Mucosa of descending colon (tissue), 3 donors: ENCODE results near the gene IL1RAP. TPM values are rescaled to one million over a fixed set of nuclear protein-coding genes. Genes with fewer than 3 reads are reported as not detected.
A peak's percentile ranks its signal among the peaks of the same experiment; 100 is the strongest.

Experiments used
- ATAC-seq: fragments of 200-7000 bp; cut with Tn5 transposase; one replicate; pipeline ENCODE4 v1.9.1; 2020; ENCODE audit warnings: mild to moderate bottlenecking, moderate library complexity
- DNase-seq, 3 donors: peaks; one replicate each; pipeline ENCODE4 v3.0.0-alpha.2; 2020
- H3K36me3 ChIP-seq: fragments of 200-600 bp; one replicate; pipeline ENCODE4 v1.8.0; 2021; ENCODE audit warnings: low read depth, mild to moderate bottlenecking
- H3K4me1 ChIP-seq: fragments of 200-600 bp; one replicate; pipeline ENCODE4 v1.8.0; 2021; ENCODE audit warnings: low read depth, mild to moderate bottlenecking
- H3K4me3 ChIP-seq: fragments of 200-600 bp; one replicate; pipeline ENCODE4 v1.8.0; 2021; ENCODE audit warnings: mild to moderate bottlenecking
- H3K9me3 ChIP-seq: fragments of 200-600 bp; one replicate; pipeline ENCODE4 v1.8.0; 2021; ENCODE audit warnings: mild to moderate bottlenecking
- intact Hi-C, 2 donors: fragments of 100-400 bp; cut with DNase I in 1 of 2; cut with micrococcal nuclease in 1 of 2; formaldehyde crosslinking; loops; one replicate each; pipeline versions ENCODE4 v1.11.0 to v1.11.1; 2022; cut with DNase I, micrococcal nuclease
- total RNA-seq, 3 donors: library from RNA; stranded (reverse); fragmentation: NEBNext Ultra II Directional in 2 of 3; extraction: Animal tissue kit (Norgen Biotek cat#: 25700) in 2 of 3; gene quantifications; one replicate each; pipeline versions ENCODE4 v1.2.1 to v1.2.4, GENCODE V29; 2021 to 2023
- TF ChIP-seq, protein P1 (sequence below): fragments of 200-600 bp; IDR thresholded peaks from one replicate; pipeline ENCODE4 v1.8.0; 2022; ENCODE audit warnings: antibody characterized with exemption, mild to moderate bottlenecking
- donor health status: DM: no; HTN: no; CAD: no; lungs with moderate emphysema.
- donor health status: DM: no; HTN: no; CAD: no.
- donor health status: DM: no; HTN: yes; CAD: no.

Gene IL1RAP
- total RNA-seq, 3 donors from 2014 or later = 4.8 to 8.3 (median 5.2) TPM

DNA sequence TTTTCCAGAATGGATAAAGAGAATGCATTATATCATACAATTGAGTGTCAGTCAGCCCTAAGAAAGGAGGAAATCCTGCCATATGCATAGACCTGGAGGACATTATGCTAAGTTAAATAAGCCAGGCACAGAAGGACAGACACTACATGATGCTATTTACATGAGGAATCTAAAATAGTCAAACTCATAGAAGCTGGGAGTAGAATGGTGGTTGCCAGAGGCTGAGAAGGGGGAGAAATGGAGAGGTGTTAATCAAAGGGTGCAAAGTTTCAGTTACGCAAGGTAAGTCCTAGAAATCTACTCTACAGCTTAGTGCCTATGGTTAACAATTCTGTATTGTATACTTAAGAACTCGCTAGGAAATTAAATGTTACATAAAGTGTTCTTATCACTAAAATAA, 66.5 kb downstream of the IL1RAP start:
- intact Hi-C loops = no loop called here
- TF ChIP-seq, protein P1, sequence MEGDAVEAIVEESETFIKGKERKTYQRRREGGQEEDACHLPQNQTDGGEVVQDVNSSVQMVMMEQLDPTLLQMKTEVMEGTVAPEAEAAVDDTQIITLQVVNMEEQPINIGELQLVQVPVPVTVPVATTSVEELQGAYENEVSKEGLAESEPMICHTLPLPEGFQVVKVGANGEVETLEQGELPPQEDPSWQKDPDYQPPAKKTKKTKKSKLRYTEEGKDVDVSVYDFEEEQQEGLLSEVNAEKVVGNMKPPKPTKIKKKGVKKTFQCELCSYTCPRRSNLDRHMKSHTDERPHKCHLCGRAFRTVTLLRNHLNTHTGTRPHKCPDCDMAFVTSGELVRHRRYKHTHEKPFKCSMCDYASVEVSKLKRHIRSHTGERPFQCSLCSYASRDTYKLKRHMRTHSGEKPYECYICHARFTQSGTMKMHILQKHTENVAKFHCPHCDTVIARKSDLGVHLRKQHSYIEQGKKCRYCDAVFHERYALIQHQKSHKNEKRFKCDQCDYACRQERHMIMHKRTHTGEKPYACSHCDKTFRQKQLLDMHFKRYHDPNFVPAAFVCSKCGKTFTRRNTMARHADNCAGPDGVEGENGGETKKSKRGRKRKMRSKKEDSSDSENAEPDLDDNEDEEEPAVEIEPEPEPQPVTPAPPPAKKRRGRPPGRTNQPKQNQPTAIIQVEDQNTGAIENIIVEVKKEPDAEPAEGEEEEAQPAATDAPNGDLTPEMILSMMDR = no peak
- no peaks in the 10 kb centered on the region for H3K4me1 ChIP-seq
- ATAC-seq (no peak), DNase-seq (no peak)
- no peak overlapping the region for H3K4me3 ChIP-seq
- H3K9me3 ChIP-seq = no peaks in the 10 kb centered on the region
- H3K36me3 ChIP-seq = no peaks in the 10 kb centered on the region

DNA sequence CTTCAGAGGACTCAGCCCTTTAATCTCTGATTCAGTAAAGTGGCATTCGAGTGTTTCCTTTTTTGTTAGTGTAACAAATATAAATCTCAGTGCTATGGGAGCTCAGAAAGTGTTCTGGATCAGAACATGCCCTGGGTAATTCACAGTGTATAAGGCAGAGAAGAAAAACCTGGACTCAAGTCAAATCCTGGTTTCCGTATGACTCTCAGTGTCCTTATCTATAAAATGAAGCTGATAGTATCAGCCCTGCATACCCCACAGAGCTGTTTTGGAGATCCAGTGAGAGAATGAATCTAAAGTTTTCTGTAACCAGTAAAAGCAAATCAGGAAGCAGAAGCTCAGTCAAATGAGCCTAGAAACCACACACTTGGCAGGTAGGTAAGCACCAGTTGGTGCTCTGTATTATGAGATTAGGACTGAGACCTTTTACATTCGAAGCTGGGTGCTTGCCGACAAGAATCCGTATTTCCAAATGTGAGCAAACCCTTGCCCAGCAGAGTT, 67.2 kb downstream of the IL1RAP start:
- ATAC-seq (no peak), DNase-seq (no peak)
- intact Hi-C loops = no loop called here
- no peaks in the 10 kb centered on the region for H3K9me3 ChIP-seq
- H3K4me3 ChIP-seq = no peak overlapping the region
- H3K36me3 ChIP-seq = no peaks in the 10 kb centered on the region
- H3K4me1 ChIP-seq = no peaks in the 10 kb centered on the region
- TF ChIP-seq, protein P1 = no peak

DNA sequence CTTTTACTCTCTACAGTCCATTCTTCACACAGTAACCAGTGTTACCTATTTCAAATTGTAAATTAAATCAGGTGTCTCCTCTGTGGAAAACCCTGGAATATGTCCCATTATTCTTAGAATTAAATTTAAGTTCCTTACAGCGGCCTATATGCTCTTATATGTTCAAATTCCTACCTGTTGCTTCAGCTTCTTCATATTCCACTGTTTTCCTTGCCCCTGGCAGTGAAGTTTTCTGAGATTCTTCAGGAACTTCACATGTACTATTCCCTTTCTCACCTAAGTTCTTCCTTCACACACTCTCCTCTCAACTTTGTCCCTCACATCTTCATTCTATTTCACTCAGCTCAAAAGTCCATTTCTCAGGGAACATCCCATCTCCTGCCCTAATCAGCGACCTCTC, 68.8 kb downstream of the IL1RAP start:
- intact Hi-C loops = no loop called here
- ATAC-seq (no peak), DNase-seq (no peak)

DNA sequence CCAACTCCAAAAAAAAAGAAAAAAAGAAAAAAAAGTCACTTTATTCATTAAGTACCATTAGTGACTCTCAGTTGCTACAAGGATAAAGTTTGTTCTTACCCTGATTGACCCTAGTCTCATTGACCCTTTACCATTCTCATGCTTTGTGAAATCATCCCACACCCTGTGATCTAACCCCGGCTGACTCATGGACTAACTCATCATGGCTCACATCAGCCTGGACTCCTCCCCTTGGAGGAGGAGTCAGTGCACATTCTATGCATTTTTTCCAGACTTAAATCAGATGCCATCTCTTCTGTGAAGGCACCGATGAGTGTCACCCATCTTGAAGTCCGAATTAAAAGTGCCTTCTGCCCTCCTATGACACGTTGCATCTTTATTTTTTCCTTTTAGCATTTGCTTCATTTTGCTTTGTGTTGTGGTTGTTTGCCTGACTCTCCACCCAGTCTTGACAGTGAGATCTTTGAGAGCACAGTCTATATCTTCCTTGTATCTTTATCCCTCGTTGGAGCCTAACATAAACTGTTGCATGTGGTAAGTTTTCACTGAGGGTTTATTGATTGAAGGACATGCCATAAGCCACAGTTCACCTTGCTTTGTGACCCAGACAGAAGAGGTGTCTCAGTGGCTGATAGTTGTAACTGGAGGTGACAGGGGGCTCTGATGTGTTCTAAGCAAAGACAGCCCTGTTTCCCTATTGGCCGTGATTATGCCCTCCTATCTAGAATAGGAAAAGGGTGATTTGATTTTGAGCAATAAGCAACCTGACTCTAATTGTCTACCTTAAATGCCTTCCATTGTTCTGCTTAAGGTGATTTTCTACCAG, 72.1 kb downstream of the IL1RAP start:
- no peaks in the 10 kb centered on the region for H3K9me3 ChIP-seq
- DNase-seq (no peak), ATAC-seq (peak; percentile 72)
- H3K4me1 ChIP-seq = no peaks in the 10 kb centered on the region
- intact Hi-C loops = no loop called here
- H3K36me3 ChIP-seq = no peaks in the 10 kb centered on the region
- H3K4me3 ChIP-seq = no peak overlapping the region
- TF ChIP-seq, protein P1 = no peak

More for the DNA sequence above, 68.8 kb downstream of the IL1RAP start:
- H3K4me3 ChIP-seq = no peak overlapping the region
- H3K9me3 ChIP-seq = no peaks in the 10 kb centered on the region
- H3K36me3 ChIP-seq = no peaks in the 10 kb centered on the region
- H3K4me1 ChIP-seq = no peaks in the 10 kb centered on the region
- TF ChIP-seq, protein P1 = no peak

DNA sequence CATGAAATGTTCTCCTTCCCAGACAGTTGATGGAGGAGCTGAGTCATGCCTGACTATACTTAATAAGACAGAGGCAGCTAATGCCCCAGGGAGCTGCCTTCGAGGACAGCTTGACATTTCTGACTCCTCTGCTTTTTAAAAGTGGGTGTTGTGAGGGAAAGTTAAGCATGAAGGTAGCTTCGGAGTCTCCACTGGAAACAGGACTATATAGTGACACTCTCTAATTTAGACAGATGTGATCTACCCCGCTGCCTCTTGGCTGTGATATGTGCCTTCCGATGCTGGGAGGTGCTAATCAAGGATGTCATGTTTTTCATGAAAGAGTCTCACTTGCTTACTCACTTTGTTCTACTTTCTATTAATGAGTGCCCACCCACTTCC, 72.7 kb downstream of the IL1RAP start:
- no peaks in the 10 kb centered on the region for H3K4me1 ChIP-seq
- ATAC-seq (peak; percentile 25), DNase-seq (no peak)
- no peaks in the 10 kb centered on the region for H3K9me3 ChIP-seq
- TF ChIP-seq, protein P1 = no peak
- no peak overlapping the region for H3K4me3 ChIP-seq
- intact Hi-C loops = no loop called here
- H3K36me3 ChIP-seq = no peaks in the 10 kb centered on the region
